HG03521 (cell line): ENCODE measurements around the gene LRMDA.

Source experiments
- ATAC-seq: cut with Tn5 transposase; IDR thresholded peaks from one replicate; pipeline ENCODE4 v1.9.1; 2021; ENCODE audit warnings: mild to moderate bottlenecking, moderate library complexity; ENCODE audit not compliant: unreplicated experiment

LRMDA gene

GRCh38 chr10:75803121-75803520 is 371.7 kb downstream of the LRMDA start:
- ATAC-seq, result no peak

GRCh38 chr10:75803816-75804552 is 372.6 kb downstream of the LRMDA start:
- no peak for ATAC-seq

GRCh38 chr10:75806186-75806585 is 374.8 kb downstream of the LRMDA start:
- ATAC-seq, result no peak

GRCh38 chr10:75807456-75807855 is 376.0 kb downstream of the LRMDA start:
- no peak for ATAC-seq

- no peak for ATAC-seq
These were observed 377.6 kb downstream of the LRMDA start for GRCh38 chr10:75809003-75809402.

- ATAC-seq, result no peak
These were observed 382.6 kb downstream of the LRMDA start for GRCh38 chr10:75814014-75814413.

GRCh38 chr10:75815066-75815465 is 383.6 kb downstream of the LRMDA start:
- no peak for ATAC-seq

- no peak for ATAC-seq
These were observed 385.8 kb downstream of the LRMDA start for GRCh38 chr10:75817198-75817597.

- no peak for ATAC-seq
These were observed 387.1 kb downstream of the LRMDA start for GRCh38 chr10:75818552-75818951.

GRCh38 chr10:75825235-75825634 is 393.8 kb downstream of the LRMDA start:
- ATAC-seq, result no peak

GRCh38 chr10:75825661-75826060 is 394.2 kb downstream of the LRMDA start:
- ATAC-seq, result no peak

- no peak for ATAC-seq
These were observed 395.4 kb downstream of the LRMDA start for GRCh38 chr10:75826846-75827245.

- no peak for ATAC-seq
These were observed 396.2 kb downstream of the LRMDA start for GRCh38 chr10:75827587-75828021.

- ATAC-seq, result no peak
These were observed 397.0 kb downstream of the LRMDA start for GRCh38 chr10:75828413-75828812.

- ATAC-seq, result no peak
These were observed 404.6 kb downstream of the LRMDA start for GRCh38 chr10:75836064-75836463.

GRCh38 chr10:75838486-75838885 is 407.1 kb downstream of the LRMDA start:
- ATAC-seq, result no peak

GRCh38 chr10:75839020-75839419 is 407.6 kb downstream of the LRMDA start:
- ATAC-seq, result no peak

GRCh38 chr10:75841266-75841665 is 409.8 kb downstream of the LRMDA start:
- ATAC-seq, result no peak

GRCh38 chr10:75845176-75845947 is 413.9 kb downstream of the LRMDA start:
- no peak for ATAC-seq

GRCh38 chr10:75847477-75847876 is 416.1 kb downstream of the LRMDA start:
- ATAC-seq, result no peak

- ATAC-seq, result no peak
These were observed 420.3 kb downstream of the LRMDA start for GRCh38 chr10:75851580-75852345.
